Stimulated activated CD4-positive, alpha-beta T cell treated with anti-CD3 and anti-CD28 coated beads, Interleukin-4, amount 100 ng/mL, for 4 hours (primary cell): ENCODE results near the gene KLC4.
"Not testable (repeated sequence)": the region's sequence is repeated elsewhere in the genome, so short reads cannot be mapped to it uniquely, and the experiment has no call there.

ENCODE experiments used
- DNase-seq, 2 experiments: peaks; one replicate each; pipeline ENCODE4 v3.0.0-alpha.2; 2020

KLC4 gene

GRCh38 chr6:43096451-43097097 is 37.1 kb downstream of the KLC4 start:
- DNase-seq: no peak

- DNase-seq: no peak
Measured at GRCh38 chr6:43097098-43097489, 37.7 kb downstream of the KLC4 start.

GRCh38 chr6:43097502-43097901 is 38.1 kb downstream of the KLC4 start:
- DNase-seq: no peak

- no peak for DNase-seq
Measured at GRCh38 chr6:43101497-43101896, 42.1 kb downstream of the KLC4 start.

- DNase-seq: no peak
Measured at GRCh38 chr6:43103253-43103876, 43.9 kb downstream of the KLC4 start.

GRCh38 chr6:43105538-43106222 is 46.2 kb downstream of the KLC4 start:
- DNase-seq: no peak

GRCh38 chr6:43107344-43108062 is 48.1 kb downstream of the KLC4 start:
- DNase-seq: no peak

- DNase-seq: no peak
Measured at GRCh38 chr6:43113431-43114260, 54.2 kb downstream of the KLC4 start.

- DNase-seq: no peak
Measured at GRCh38 chr6:43115365-43115764, 55.9 kb downstream of the KLC4 start.

GRCh38 chr6:43117466-43117865 is 58.0 kb downstream of the KLC4 start:
- not testable (repeated sequence) for DNase-seq

GRCh38 chr6:43119482-43119881 is 60.1 kb downstream of the KLC4 start:
- no peak for DNase-seq

- no peak for DNase-seq
Measured at GRCh38 chr6:43120101-43120763, 60.8 kb downstream of the KLC4 start.

- DNase-seq: no peak
Measured at GRCh38 chr6:43120944-43121913, 61.8 kb downstream of the KLC4 start.

GRCh38 chr6:43122146-43122545 is 62.7 kb downstream of the KLC4 start:
- no peak for DNase-seq

GRCh38 chr6:43123461-43124314 is 64.3 kb downstream of the KLC4 start:
- no peak for DNase-seq

GRCh38 chr6:43124481-43124880 is 65.0 kb downstream of the KLC4 start:
- DNase-seq: no peak
